Naive thymus-derived CD4-positive, alpha-beta T cell (primary cell): ENCODE data around the gene ARHGEF19. TPM values are rescaled to one million over a fixed set of nuclear protein-coding genes. Genes with fewer than 3 reads are reported as not detected.
"Not testable (repeated sequence)": the region's sequence is repeated elsewhere in the genome, so short reads cannot be mapped to it uniquely, and the experiment has no call there.

Source experiments
- ATAC-seq: fragments of 150-1000 bp; cut with Tn5 transposase; 2 replicates; pipeline ENCODE4 v1.10.0; 2021; ENCODE audit warnings: mild to moderate bottlenecking, moderate library complexity
- CTCF ChIA-PET: fragments of 350-600 bp; sonication (Branson Sonifier 250); formaldehyde crosslinking; loops from one replicate; lab custom pipeline; 2021; ENCODE audit warnings: antibody characterized with exemption; lab: Charles Lee
- POLR2A ChIA-PET: fragments of 350-600 bp; sonication (Branson Sonifier 250); formaldehyde crosslinking; loops from one replicate; lab custom pipeline; 2021; ENCODE audit warnings: antibody characterized with exemption, inconsistent platforms; lab: Charles Lee
- DNase-seq, 9 donors: peaks; one replicate each; pipeline versions ENCODE4 v3.0.0 to v3.0.0-alpha.2; 2020 to 2022; ENCODE audit warnings: mixed read lengths in 1 of 9
- H3K27ac ChIP-seq: one replicate; pipeline ENCODE4 v1.7.0; 2013; ENCODE audit warnings: mild to moderate bottlenecking, low read depth, low read length, moderate library complexity
- H3K27me3 ChIP-seq, 2 donors: one replicate each; pipeline ENCODE4 v1.7.0; 2013; ENCODE audit warnings: low read length in 2 of 2, mild to moderate bottlenecking in 2 of 2, moderate library complexity in 2 of 2; ENCODE audit not compliant: control insufficient read depth in 2 of 2, insufficient read depth in 2 of 2
- H3K36me3 ChIP-seq, 3 experiments: 1 replicate in 2 of 3; 2 replicates in 1 of 3; pipeline ENCODE4 v1.7.0; 2013; ENCODE audit warnings: low read length in 3 of 3, mild to moderate bottlenecking in 3 of 3, moderate library complexity in 1 of 3; ENCODE audit not compliant: insufficient read depth in 3 of 3, control insufficient read depth in 2 of 3
- H3K4me1 ChIP-seq, 2 donors: one replicate each; pipeline ENCODE4 v1.7.0; 2013; ENCODE audit warnings: low read length in 2 of 2, mild to moderate bottlenecking in 2 of 2, moderate library complexity in 1 of 2; ENCODE audit not compliant: control insufficient read depth in 2 of 2, insufficient read depth in 2 of 2
- H3K4me3 ChIP-seq: 2 replicates; pipeline ENCODE4 v1.7.0; 2013; ENCODE audit warnings: mild to moderate bottlenecking, low read length
- H3K9me3 ChIP-seq, 3 experiments: 1 replicate in 2 of 3; 2 replicates in 1 of 3; pipeline ENCODE4 v1.7.0; 2013; ENCODE audit warnings: low read length in 3 of 3; ENCODE audit not compliant: control insufficient read depth in 2 of 3
- H3K27ac Mint-ChIP-seq, 9 donors: one replicate each; pipeline ENCODE4 v1.8.0; 2020 to 2022; ENCODE audit warnings: mixed read lengths in 9 of 9, mild to moderate bottlenecking in 8 of 9, moderate library complexity in 5 of 9, inconsistent platforms in 2 of 9
- H3K27me3 Mint-ChIP-seq, 5 donors: one replicate each; pipeline ENCODE4 v1.8.0; 2021 to 2022; ENCODE audit warnings: mixed read lengths in 5 of 5, mild to moderate bottlenecking in 1 of 5
- H3K36me3 Mint-ChIP-seq, 5 donors: one replicate each; pipeline ENCODE4 v1.8.0; 2020 to 2022; ENCODE audit warnings: mixed read lengths in 5 of 5, mild to moderate bottlenecking in 3 of 5, inconsistent platforms in 1 of 5
- H3K4me1 Mint-ChIP-seq, 7 donors: one replicate each; pipeline ENCODE4 v1.8.0; 2020 to 2022; ENCODE audit warnings: mixed read lengths in 7 of 7, mild to moderate bottlenecking in 3 of 7, inconsistent platforms in 1 of 7
- H3K4me3 Mint-ChIP-seq, 10 donors: one replicate each; pipeline ENCODE4 v1.8.0; 2020 to 2022; ENCODE audit warnings: mild to moderate bottlenecking in 10 of 10, mixed read lengths in 10 of 10, moderate library complexity in 6 of 10, inconsistent platforms in 2 of 10
- H3K9me3 Mint-ChIP-seq, 11 donors: one replicate each; pipeline ENCODE4 v1.8.0; 2020 to 2022; ENCODE audit warnings: mixed read lengths in 11 of 11, mild to moderate bottlenecking in 4 of 11, inconsistent platforms in 1 of 11, moderate library complexity in 1 of 11
- intact Hi-C, 2 donors: fragments of 100-400 bp; cut with micrococcal nuclease; formaldehyde crosslinking; loops; one replicate each; pipeline ENCODE4 v1.15.1; 2023
- polyA plus RNA-seq, 2 donors: library from polyadenylated mRNA; unstranded; fragments of 300-500 nt; fragmentation: Illumina TruSeq; gene quantifications; one replicate each; pipeline ENCODE4 v1.2.3, GENCODE V29; 2021
- total RNA-seq, 6 experiments: library from RNA in 5 of 6; stranded (reverse) in 5 of 6; gene quantifications; 1 replicate in 5 of 6; 2 replicates in 1 of 6; pipeline ENCODE4 v1.2.3 and lab custom pipeline; 2021 to 2026

The ARHGEF19 gene
- total and polyA plus RNA-seq, 7 experiments from 2014 or later: 5.1 to 12.4 (median 9.1) TPM

DNA sequence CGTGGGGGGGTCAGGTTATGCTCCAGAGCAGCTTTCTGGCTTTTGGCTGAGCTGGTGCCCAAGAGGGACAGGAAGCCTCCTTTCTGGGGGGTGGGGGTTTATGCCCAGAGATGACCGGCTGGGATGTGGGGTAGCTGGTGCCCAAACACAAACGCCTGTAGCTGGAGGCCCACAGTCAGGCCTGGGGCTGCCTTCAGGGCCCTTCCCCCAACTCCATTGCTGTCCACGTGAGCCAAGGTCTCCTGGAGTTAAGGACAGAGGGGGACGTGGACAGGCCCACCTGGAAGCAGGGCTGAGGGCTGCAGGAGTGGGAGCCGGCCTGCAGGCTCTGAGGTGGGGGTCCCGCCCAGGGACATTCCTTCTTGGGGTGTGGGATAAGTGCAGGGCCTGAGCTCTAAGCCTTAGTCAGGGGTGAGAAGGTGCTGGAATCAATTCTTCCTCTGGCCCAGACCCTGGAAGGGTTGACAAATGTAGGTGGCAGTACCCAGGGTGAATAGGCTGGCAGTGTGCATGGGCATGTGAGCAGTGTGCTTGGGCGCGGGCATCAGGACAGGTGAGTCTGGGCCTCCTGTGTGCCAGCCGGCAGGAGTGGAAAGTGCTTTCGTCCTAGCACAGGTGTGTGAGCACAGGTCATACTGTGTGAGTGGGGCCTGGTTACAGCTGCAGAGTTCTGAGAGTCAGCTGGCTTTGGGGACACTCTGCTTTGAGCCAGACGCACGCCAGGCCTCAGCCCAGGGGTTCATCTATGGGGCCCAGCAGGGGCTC, 17.7 kb upstream of the ARHGEF19 start:
- peaks cover 0 to 17% (median 0%) of the 10 kb centered on the region in 3 experiments for H3K36me3 ChIP-seq
- DNase-seq (no peak), ATAC-seq (no peak)
- intact Hi-C loops: no loop called here
- peaks cover 0 to 18% (median 0%) of the 10 kb centered on the region in 3 experiments for H3K9me3 ChIP-seq
- ChIA-PET CTCF (interaction anchor here (0.9 kb wide), 1 partner anchor 152 kb away, joined by 5 read pairs; no protein-coding TSS in a partner anchor), POLR2A (no interaction called here)
- peaks cover 0 to 16% (median 6%) of the 10 kb centered on the region in 11 donors for H3K9me3 Mint-ChIP-seq
- peaks cover 0 to 18% (median 2%) of the 10 kb centered on the region in 5 donors for H3K36me3 Mint-ChIP-seq
- peaks cover 0 to 9% of the 10 kb centered on the region in 2 donors for H3K27me3 ChIP-seq
- H3K27me3 Mint-ChIP-seq: peaks cover 19 to 37% (median 31%) of the 10 kb centered on the region in 5 donors
- H3K4me3 ChIP-seq: no peak overlapping the region
- no peak overlapping the region for H3K27ac ChIP-seq
- H3K4me3 Mint-ChIP-seq: no peak overlapping the region
- no peak overlapping the region for H3K27ac Mint-ChIP-seq
- H3K4me1 Mint-ChIP-seq: peaks cover 0 to 18% (median 10%) of the 10 kb centered on the region in 7 donors
- peaks cover 0 to 9% of the 10 kb centered on the region in 2 donors for H3K4me1 ChIP-seq

DNA sequence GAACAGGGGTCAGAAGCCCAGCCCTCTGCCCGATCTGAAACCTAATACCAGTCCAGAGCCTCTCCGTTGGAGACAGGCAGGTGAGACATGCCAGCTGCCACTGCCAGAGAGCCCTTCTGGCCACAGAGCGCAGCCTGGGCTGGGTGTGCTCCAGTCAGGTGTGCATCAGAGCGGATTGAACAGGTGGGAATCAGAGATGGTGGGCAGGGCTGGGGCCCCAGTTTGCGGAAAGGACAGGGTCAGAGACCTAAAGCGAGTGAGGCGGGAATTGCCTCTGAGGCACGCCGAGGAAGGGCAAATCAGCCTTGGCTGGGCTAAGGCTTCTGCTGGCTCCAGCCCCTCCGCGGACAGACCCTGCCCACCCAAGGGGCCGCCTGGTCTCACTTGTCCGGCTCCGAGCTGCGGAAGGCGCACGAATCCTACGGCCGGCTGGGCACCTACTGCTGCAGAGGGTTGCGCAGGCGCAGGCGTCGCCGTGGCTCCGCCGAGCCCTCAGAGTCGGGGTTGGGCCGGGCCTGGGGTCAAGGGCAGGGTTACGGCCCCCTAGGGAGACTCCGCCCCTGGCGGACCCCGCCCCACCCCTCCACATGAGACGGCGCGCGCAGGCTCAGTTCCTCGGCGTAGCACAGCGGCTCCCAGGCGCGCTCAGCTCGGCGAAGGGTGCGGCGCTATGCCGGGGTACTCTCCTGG, 14.2 kb upstream of the ARHGEF19 start:
- no peak overlapping the region for H3K4me3 ChIP-seq
- H3K36me3 ChIP-seq: peaks cover 0 to 3% (median 0%) of the 10 kb centered on the region in 3 experiments
- POLR2A ChIA-PET: no interaction called here
- ATAC-seq (peak; percentile 34), DNase-seq (no peak)
- Mint-ChIP-seq H3K27ac (no peak overlapping the region), H3K36me3 (peaks cover 0 to 12% (median 5%) of the 10 kb centered on the region in 5 donors), H3K4me1 (peaks cover 0 to 15% (median 8%) of the 10 kb centered on the region in 7 donors), H3K4me3 (peak overlapping the region in 2 of 10 donors; percentile 15 to 19), H3K27me3 (peaks cover 28 to 46% (median 35%) of the 10 kb centered on the region in 5 donors), H3K9me3 (peaks cover 0 to 16% (median 8%) of the 10 kb centered on the region in 11 donors)
- CTCF ChIA-PET: no interaction called here
- H3K27ac ChIP-seq: no peak overlapping the region
- peaks cover 0 to 18% (median 0%) of the 10 kb centered on the region in 3 experiments for H3K9me3 ChIP-seq
- peaks cover 0 to 9% of the 10 kb centered on the region in 2 donors for H3K4me1 ChIP-seq
- intact Hi-C loops: no loop called here
- H3K27me3 ChIP-seq: peaks cover 0 to 9% of the 10 kb centered on the region in 2 donors

DNA sequence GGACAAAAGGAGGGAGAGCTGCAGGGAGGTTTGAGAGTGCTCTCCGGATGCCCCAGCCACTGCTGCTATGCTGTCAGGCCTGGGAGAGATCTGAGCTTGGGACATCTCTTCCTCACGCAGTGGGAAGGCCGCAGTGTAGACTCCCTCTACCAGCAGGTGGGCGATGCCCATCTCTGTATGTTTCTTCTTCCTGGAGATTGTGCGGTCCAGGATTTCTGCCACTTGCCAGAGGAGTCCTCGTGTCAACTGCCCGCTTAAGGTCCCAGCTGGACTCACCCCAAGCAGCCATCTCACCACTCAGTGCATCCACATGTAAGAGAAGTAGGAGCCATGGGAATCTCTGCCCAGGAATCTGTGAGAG, 13.7 kb upstream of the ARHGEF19 start:
- Histone ChIP-seq H3K4me3 (no peak overlapping the region), H3K27ac (no peak overlapping the region), H3K9me3 (peaks cover 0 to 18% (median 0%) of the 10 kb centered on the region in 3 experiments), H3K36me3 (peaks cover 0 to 3% (median 0%) of the 10 kb centered on the region in 3 experiments), H3K27me3 (peaks cover 0 to 9% of the 10 kb centered on the region in 2 donors), H3K4me1 (peaks cover 0 to 9% of the 10 kb centered on the region in 2 donors)
- Mint-ChIP-seq H3K27ac (no peak overlapping the region), H3K27me3 (peaks cover 28 to 49% (median 35%) of the 10 kb centered on the region in 5 donors), H3K4me1 (peaks cover 0 to 15% (median 8%) of the 10 kb centered on the region in 7 donors), H3K4me3 (peak overlapping the region in 3 of 10 donors; percentile 14 to 19 (median 15)), H3K36me3 (peaks cover 0 to 12% (median 5%) of the 10 kb centered on the region in 5 donors), H3K9me3 (peaks cover 0 to 16% (median 8%) of the 10 kb centered on the region in 11 donors)
- ChIA-PET POLR2A (no interaction called here), CTCF (no interaction called here)
- no peak for DNase-seq
- intact Hi-C loops: no loop called here
- ATAC-seq: no peak

DNA sequence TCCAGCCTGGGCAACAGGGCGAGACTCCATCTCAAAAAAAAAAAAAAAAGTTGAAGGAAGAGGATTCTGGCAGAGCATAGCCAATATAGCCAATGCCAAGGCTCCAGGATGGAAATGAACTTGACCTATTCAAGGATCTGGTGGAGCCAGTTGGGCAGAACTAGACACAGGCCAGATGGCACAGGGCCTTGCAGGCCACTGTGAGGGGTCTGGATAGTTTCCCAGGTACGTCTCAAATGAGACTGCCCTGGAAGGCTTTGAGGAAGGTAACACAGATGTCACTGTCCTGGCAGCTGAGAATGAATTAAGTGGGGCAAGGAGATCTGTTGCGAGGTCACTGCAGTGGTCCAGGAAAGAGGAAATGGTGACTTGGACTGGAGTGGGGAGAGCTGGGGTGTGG, 12.0 kb upstream of the ARHGEF19 start:
- no peak overlapping the region for H3K4me3 Mint-ChIP-seq
- Histone ChIP-seq H3K4me3 (no peak overlapping the region), H3K4me1 (peaks cover 0 to 9% of the 10 kb centered on the region in 2 donors), H3K27ac (no peak overlapping the region), H3K27me3 (peaks cover 0 to 9% of the 10 kb centered on the region in 2 donors), H3K9me3 (peaks cover 0 to 18% (median 0%) of the 10 kb centered on the region in 3 experiments), H3K36me3 (no peaks in the 10 kb centered on the region)
- peaks cover 28 to 48% (median 35%) of the 10 kb centered on the region in 5 donors for H3K27me3 Mint-ChIP-seq
- ChIA-PET POLR2A (no interaction called here), CTCF (no interaction called here)
- intact Hi-C loops: no loop called here
- H3K36me3 Mint-ChIP-seq: peaks cover 0 to 9% (median 5%) of the 10 kb centered on the region in 5 donors
- H3K9me3 Mint-ChIP-seq: peaks cover 0 to 16% (median 8%) of the 10 kb centered on the region in 11 donors
- no peak overlapping the region for H3K27ac Mint-ChIP-seq
- no peak for ATAC-seq
- DNase-seq: no peak
- H3K4me1 Mint-ChIP-seq: peaks cover 0 to 22% (median 12%) of the 10 kb centered on the region in 7 donors

DNA sequence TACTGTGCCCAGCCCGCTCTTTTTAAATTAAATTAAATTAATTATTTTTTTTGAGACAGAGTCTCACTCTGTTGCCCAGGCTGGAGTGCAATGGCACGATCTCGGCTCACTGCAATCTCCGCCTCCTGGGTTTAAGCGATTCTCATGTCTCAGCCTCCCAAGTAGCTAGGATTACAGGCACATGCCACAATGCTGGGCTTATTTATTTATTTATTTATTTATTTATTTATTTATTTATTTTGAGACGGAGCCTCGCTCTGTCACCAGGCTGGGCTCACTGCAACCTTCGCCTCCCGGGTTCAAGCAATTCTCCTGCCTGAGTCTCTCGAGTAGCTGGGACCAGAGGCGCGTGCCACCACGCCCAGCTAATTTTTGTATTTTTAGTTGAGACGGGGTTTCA, 10.3 kb upstream of the ARHGEF19 start:
- Mint-ChIP-seq H3K9me3 (peaks cover 0 to 15% (median 7%) of the 10 kb centered on the region in 11 donors), H3K4me1 (peaks cover 0 to 13% (median 9%) of the 10 kb centered on the region in 7 donors), H3K27me3 (peaks cover 22 to 31% (median 24%) of the 10 kb centered on the region in 5 donors)
- ATAC-seq, DNase-seq, H3K27ac ChIP-seq, H3K4me1 ChIP-seq, intact Hi-C loops, H3K27me3 ChIP-seq, H3K4me3 ChIP-seq, H3K36me3 ChIP-seq, CTCF ChIA-PET, H3K4me3 Mint-ChIP-seq, H3K36me3 Mint-ChIP-seq, POLR2A ChIA-PET, H3K27ac Mint-ChIP-seq: not testable (repeated sequence)
- peaks cover 0 to 18% (median 0%) of the 10 kb centered on the region in 3 experiments for H3K9me3 ChIP-seq

DNA sequence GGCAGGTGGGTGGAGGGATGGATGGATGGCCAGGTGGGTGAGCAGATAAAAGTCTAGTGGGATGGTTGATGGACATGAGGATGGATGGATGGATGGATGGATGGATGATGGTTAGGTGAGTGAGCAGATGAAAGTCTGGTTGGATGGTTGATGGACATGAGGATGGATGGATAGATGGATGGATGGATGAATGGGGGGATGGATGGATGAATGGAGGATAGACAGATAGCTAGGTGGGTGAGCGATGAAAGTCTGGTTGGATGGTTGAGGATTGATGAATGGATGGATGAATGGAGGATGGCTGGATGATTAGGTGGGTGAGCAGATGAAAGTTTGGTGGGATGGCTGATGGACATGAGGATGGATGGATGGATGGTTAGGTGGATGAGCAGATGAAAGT, 9.0 kb upstream of the ARHGEF19 start:
- Mint-ChIP-seq H3K27me3 (peaks cover 13 to 21% (median 16%) of the 10 kb centered on the region in 5 donors), H3K4me1 (peaks cover under 1 to 23% (median 13%) of the 10 kb centered on the region in 7 donors), H3K27ac (peak overlapping the region in 3 of 9 donors; percentile 7 to 42 (median 18)), H3K36me3 (peaks cover 0 to 8% (median 5%) of the 10 kb centered on the region in 5 donors), H3K4me3 (no peak overlapping the region), H3K9me3 (peaks cover 0 to 9% (median 7%) of the 10 kb centered on the region in 11 donors)
- H3K36me3 ChIP-seq: no peaks in the 10 kb centered on the region
- peaks cover 0 to 7% (median 0%) of the 10 kb centered on the region in 3 experiments for H3K9me3 ChIP-seq
- H3K27me3 ChIP-seq: no peaks in the 10 kb centered on the region
- no peak for DNase-seq
- H3K27ac ChIP-seq: no peak overlapping the region
- ATAC-seq: no peak
- ChIA-PET POLR2A (no interaction called here), CTCF (interaction anchor here (0.6 kb wide), 1 partner anchor 16 kb away, joined by 3 read pairs; no protein-coding TSS in a partner anchor)
- intact Hi-C loops: no loop called here
- H3K4me1 ChIP-seq: no peaks in the 10 kb centered on the region
- no peak overlapping the region for H3K4me3 ChIP-seq
